Activated CD4-positive, alpha-beta T cell treated with anti-CD3 and anti-CD28 coated beads, Interleukin-2, amount 50 U/mL, for 1 hour (primary cell): ENCODE measurements around the gene FASTK.
"Not testable (repeated sequence)": the region's sequence is repeated elsewhere in the genome, so short reads cannot be mapped to it uniquely, and the experiment has no call there.

Experiments used
- DNase-seq: peaks from one replicate; pipeline ENCODE4 v3.0.0-alpha.2; 2020

Gene FASTK

DNA sequence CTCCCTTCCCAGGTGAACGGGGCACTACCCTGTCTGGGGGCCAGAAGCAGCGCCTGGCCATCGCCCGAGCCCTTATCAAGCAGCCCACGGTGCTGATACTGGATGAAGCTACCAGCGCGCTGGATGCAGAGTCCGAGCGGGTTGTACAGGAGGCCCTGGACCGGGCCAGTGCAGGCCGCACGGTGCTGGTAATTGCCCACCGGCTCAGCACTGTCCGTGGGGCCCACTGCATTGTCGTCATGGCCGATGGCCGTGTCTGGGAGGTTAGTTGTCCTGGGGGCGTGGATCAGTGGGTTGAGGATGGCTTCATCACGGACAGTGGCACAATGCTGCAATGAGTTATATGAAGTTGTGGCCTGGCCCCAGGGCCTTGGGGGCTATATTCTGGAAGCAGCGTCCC is 36.6 kb downstream of the FASTK start:
- DNase-seq: no peak

DNA sequence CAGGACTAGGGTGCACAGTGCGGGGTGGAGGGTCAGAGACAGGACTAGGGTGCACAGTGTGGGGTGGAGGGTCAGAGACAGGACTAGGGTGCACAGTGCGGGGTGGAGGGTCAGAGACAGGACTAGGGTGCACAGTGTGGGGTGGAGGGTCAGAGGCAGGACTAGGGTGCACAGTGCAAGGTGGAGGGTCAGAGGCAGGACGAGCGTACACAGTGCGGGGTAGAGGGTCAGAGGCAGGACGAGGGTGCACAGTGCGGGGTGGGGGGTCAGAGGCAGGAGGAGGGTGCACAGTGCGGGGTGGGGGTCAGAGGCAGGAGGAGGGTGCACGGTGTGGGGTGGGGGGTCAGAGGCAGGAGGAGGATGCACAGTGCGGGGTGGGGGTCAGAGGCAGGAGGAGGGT is 37.2 kb downstream of the FASTK start:
- not testable (repeated sequence) for DNase-seq

DNA sequence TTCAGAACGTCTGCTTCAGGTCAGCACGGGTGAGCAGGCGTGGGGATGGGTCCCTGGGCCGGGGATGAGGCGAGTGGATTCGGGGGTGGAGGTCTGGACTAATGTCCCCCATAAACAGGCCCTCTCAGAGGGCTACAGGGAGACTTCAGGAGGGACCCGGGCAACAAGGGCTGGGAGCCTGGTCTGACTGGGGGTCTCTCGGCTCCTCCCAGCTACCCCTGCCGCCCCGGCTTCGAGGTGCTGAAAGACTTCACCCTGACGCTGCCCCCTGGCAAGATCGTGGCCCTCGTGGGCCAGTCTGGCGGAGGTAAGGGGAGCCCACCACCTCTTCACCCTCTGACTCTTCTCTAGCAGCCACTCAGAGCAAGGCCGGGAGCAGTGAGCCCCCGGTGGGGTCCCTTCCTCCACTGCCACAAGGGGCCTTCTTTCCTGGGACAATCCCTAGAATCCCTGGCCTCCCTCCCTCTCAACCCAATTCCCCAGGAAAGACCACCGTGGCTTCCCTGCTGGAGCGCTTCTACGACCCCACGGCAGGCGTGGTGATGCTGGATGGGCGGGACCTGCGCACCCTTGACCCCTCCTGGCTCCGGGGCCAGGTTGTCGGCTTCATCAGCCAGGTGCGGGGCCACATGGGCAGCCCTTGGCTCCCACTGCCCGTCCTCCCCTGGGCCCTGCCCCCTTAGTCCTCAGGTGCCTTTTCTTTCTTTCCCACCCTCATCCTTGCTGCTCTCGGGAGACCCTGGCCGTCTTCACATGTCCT is 39.8 kb downstream of the FASTK start:
- no peak for DNase-seq

DNA sequence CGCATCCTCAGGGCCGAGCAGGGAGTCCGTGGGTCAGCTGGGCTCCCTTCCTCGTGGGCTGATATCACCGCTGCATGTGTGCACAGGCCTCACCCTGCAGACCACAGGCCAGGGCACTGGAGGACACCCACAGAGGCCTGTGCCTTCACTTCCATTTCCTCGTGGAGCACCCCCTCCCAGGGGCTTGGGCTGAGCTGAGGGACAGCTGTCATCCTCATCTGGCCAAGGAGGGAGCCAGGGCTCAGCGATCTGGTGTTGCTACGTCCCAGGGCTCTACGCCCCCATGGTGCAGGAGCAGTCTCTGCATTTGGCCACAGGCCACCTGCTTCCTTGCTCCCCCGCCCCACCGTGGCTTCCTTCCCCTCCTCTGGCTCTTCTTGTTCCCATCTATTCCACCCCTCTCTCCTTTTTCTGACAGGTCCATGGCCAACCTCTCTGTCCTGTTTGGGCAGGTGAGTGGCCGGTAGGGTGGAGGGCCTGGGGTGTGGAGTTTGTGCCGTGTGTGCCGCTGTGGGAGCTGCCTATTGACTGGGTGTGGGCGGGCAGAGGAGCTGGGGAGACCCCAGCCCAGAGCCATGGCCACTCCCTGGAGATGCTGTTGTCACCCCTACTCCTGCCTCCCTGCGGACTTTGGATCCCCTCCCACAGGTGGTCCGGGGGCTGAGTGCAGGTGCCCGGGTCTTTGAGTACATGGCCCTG is 40.6 kb downstream of the FASTK start:
- DNase-seq: no peak

DNA sequence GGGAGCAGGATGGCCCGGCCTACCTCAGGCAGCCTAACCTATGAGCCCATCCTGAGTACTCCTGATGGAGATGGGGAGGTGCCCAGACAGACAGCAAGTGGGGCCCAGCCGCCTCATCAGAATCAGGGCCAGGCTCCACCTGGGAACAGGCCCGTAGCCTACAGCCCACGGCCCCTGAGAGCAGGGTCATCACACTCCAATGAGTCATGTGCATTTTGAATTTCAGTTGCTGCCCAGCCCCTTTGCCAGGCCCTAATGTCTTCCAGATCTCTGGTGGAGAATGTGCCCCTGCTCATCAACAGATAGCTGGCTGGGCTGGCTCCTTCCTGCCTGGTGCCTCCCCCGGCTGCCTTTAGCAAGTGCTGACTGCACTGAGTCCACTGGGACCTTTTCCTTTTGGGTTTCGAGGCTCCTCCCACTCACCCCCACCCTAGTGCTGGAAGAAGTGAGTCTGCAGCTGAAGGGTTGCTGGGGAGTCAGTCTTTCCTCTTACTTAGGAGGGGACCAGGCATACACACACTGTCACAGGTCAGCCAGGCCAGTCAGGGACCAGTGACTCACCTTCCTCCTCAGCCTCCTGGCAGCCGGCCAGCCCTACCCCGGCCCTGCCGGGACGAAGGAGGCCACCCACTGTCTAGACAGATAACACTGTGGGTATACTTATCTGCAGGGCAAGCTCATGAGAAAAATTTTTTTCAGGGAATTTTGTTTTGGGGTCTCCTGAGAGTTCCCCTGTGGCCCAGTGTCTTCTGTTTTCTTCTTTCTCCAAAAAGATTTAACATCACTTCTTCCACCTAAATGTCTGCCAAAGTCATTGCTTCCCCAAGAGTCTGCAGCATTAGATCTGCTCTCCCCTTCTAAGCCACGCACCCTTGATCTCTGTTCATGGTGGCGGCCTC is 41.4 kb downstream of the FASTK start:
- peak; percentile 42 for DNase-seq

DNA sequence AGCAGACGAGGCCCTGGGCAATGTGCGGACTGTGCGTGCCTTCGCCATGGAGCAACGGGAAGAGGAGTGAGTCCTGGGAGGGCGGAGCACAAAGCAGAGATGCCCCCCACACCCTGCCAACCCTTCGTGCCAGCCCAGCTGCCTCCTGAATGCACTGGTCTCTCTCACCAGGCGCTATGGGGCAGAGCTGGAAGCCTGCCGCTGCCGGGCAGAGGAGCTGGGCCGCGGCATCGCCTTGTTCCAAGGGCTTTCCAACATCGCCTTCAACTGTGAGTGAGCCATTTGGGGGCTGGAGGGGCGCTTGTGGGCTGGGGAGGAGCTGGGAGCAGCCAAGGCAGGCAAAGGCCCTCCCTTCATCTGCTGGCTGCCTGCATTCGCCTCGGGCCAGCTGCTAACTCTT is 44.7 kb downstream of the FASTK start:
- DNase-seq: no peak

DNA sequence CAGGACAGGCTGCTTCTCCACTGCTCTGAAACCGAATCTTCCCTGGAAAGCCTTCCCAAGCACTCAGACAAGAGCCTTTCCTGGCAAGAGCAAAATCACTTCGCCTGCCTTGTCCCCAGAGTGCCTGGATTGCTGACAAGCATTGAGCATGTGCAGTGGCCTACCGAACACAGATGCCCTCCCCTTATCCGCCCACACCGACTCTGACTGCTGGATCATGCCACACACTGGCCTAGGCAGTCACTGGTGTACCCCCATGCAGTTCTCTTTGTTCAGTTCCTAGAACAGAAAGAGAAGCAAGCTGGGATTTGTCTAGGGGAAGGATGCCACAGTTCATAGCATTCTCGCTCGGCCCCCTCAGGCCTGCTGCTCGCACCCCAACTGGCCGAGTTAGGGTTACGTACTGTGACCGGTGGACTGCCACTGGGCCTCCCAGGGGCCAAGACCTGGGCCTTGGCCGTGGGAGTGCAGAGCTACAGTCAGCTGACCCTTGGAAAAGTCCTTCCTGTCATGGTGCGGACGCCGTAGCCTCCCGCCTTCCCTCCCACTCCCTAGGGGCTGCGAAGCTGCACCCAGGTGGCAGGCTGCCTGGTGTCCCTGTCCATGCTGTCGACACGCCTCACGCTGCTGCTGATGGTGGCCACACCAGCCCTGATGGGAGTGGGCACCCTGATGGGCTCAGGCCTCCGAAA is 45.4 kb downstream of the FASTK start:
- no peak for DNase-seq

- DNase-seq: no peak
Measured at GRCh38 chr7:151034312-151035025, 46.1 kb downstream of the FASTK start.

GRCh38 chr7:151033864-151034249 is 46.8 kb downstream of the FASTK start:
- DNase-seq: no peak

- DNase-seq: no peak
Measured at GRCh38 chr7:151032936-151033863, 47.4 kb downstream of the FASTK start.

GRCh38 chr7:151031011-151031410 is 49.6 kb downstream of the FASTK start:
- no peak for DNase-seq

- no peak for DNase-seq
Measured at GRCh38 chr7:151028948-151029501, 51.6 kb downstream of the FASTK start.

GRCh38 chr7:151028131-151028947 is 52.3 kb downstream of the FASTK start, which contains the start of gene ABCB8:
TSS of gene ABCB8 (plus strand) at chr7:151028450. CDS start at chr7:151028516, 66 bp downstream.
- peak; percentile 97 for DNase-seq

- DNase-seq: not testable (repeated sequence)
Measured at GRCh38 chr7:151027728-151028130, 52.9 kb downstream of the FASTK start.

DNA sequence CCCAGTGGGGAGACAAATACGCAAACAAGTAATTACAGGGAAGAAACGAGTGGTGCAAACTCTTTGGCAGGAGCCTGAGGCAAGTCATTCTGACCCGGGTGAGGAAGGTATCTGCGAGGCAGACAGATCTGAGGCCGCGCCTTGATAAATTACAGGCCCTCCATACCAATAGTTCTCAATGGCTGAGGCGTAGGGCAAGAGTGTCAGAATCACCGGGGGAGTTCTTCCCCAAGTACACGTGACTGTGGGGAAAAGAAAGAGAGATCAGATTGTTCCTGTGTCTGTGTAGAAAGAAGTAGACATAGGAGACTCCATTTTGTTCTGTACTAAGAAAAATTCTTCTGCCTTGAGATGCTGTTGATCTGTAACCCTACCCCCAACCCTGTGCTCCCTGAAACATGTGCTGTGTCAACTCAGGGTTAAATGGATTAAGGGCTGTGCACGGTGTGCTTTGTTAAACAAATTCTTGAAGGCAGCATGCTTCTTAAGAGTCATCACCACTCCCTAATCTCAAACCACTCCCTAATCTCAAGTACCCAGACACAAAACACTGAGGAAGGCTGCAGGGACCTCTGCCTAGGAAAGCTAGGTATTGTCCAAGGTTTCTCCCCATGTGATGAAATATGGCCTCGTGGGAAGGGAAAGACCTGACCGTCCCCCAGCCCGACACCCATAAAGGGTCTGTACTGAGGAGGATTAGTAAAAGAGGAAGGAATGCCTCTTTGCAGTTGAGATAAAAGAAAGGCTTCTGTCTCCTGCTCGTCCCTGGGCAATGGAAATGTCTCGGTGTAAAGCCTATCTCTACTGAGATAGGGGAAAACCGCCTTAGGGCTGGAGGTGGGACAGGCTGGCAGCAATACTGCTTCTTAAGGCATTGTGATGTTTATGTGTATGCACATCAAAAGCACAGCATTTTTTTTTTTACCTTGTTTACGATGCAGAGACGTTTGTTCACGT is 53.6 kb downstream of the FASTK start:
- DNase-seq: not testable (repeated sequence)
